H9 (cell line): Measurements from ENCODE around the gene MGAT4B. TPM values are rescaled to one million over a fixed set of nuclear protein-coding genes. Genes with fewer than 3 reads are reported as not detected.

Source experiments
- DNase-seq: peaks from one replicate; pipeline ENCODE4 v3.0.0-alpha.2; 2017
- H2AFZ ChIP-seq: one replicate; pipeline ENCODE4 v1.6.1; 2013; ENCODE audit warnings: mild to moderate bottlenecking, low read length, control low read depth, moderate library complexity
- H2AK5ac ChIP-seq: 2 replicates; pipeline ENCODE4 v1.6.1; 2013; ENCODE audit warnings: low read length, control low read depth, mixed read lengths; ENCODE audit not compliant: insufficient read length
- H2BK120ac ChIP-seq: one replicate; pipeline ENCODE4 v1.6.1; 2013; ENCODE audit warnings: low read depth, mild to moderate bottlenecking, low read length, control low read depth, inconsistent platforms; ENCODE audit not compliant: poor library complexity, severe bottlenecking
- H2BK12ac ChIP-seq: 2 replicates; pipeline ENCODE4 v1.6.1; 2013; ENCODE audit warnings: low read length, control low read depth, mixed read lengths, low read depth; ENCODE audit not compliant: insufficient read length
- H2BK15ac ChIP-seq: 2 replicates; pipeline ENCODE4 v1.6.1; 2013; ENCODE audit warnings: low read depth, low read length, control low read depth
- H2BK20ac ChIP-seq: one replicate; pipeline ENCODE4 v1.6.1; 2013; ENCODE audit warnings: low read depth, mild to moderate bottlenecking, low read length, control low read depth, inconsistent platforms; ENCODE audit not compliant: poor library complexity, severe bottlenecking
- H2BK5ac ChIP-seq: 2 replicates; pipeline ENCODE4 v1.6.1; 2013; ENCODE audit warnings: low read length, control low read depth, mixed read lengths; ENCODE audit not compliant: insufficient read length
- H3K14ac ChIP-seq: 2 replicates; pipeline ENCODE4 v1.6.1; 2013; ENCODE audit warnings: low read length, control low read depth; ENCODE audit not compliant: insufficient read depth
- H3K18ac ChIP-seq: 2 replicates; pipeline ENCODE4 v1.6.1; 2013; ENCODE audit warnings: low read depth, mild to moderate bottlenecking, mixed read lengths, low read length, control low read depth; ENCODE audit not compliant: insufficient read length
- H3K23ac ChIP-seq: 2 replicates; pipeline ENCODE4 v1.6.1; 2013; ENCODE audit warnings: low read length, control low read depth, mixed read lengths, low read depth; ENCODE audit not compliant: insufficient read length
- H3K23me2 ChIP-seq: 2 replicates; pipeline ENCODE4 v1.6.1; 2013; ENCODE audit warnings: low read depth, mild to moderate bottlenecking, mixed read lengths, low read length, control low read depth; ENCODE audit not compliant: insufficient read length, poor library complexity, severe bottlenecking
- H3K27ac ChIP-seq: 2 replicates; pipeline ENCODE4 v1.5.1; 2013; ENCODE audit warnings: low read length, control low read depth, mixed read lengths, low read depth; ENCODE audit not compliant: insufficient read length
- H3K27me3 ChIP-seq: 2 replicates; pipeline ENCODE4 v1.6.1; 2013; ENCODE audit warnings: low read length, control low read depth, inconsistent platforms; ENCODE audit not compliant: insufficient read depth
- H3K4ac ChIP-seq: 2 replicates; pipeline ENCODE4 v1.6.1; 2013; ENCODE audit warnings: low read depth, mild to moderate bottlenecking, control low read depth, inconsistent platforms, low read length, moderate library complexity
- H3K4me1 ChIP-seq: 2 replicates; pipeline ENCODE4 v1.6.1; 2013; ENCODE audit warnings: low read length, control low read depth, inconsistent platforms; ENCODE audit not compliant: insufficient read depth
- H3K4me2 ChIP-seq: 2 replicates; pipeline ENCODE4 v1.6.1; 2013; ENCODE audit warnings: low read length, control low read depth, mixed read lengths; ENCODE audit not compliant: insufficient read length, insufficient read depth
- H3K56ac ChIP-seq: 2 replicates; pipeline ENCODE4 v1.6.1; 2013; ENCODE audit warnings: low read depth, mild to moderate bottlenecking, mixed read lengths, low read length, control low read depth; ENCODE audit not compliant: insufficient read length
- H3K79me1 ChIP-seq: 2 replicates; pipeline ENCODE4 v1.6.1; 2013; ENCODE audit warnings: low read depth, mild to moderate bottlenecking, moderate library complexity, low read length, control low read depth, inconsistent platforms; ENCODE audit not compliant: insufficient read depth, poor library complexity, severe bottlenecking
- H3K79me2 ChIP-seq: 2 replicates; pipeline ENCODE4 v1.6.1; 2013; ENCODE audit warnings: low read length, control low read depth, inconsistent platforms; ENCODE audit not compliant: insufficient read depth
- H3K9ac ChIP-seq: 2 replicates; pipeline ENCODE4 v1.6.1; 2013; ENCODE audit warnings: low read length, control low read depth, mixed read lengths; ENCODE audit not compliant: insufficient read length; ENCODE audit errors: extremely low read depth
- H3K9me3 ChIP-seq: one replicate; pipeline ENCODE4 v1.6.1; 2013; ENCODE audit warnings: low read depth, low read length, inconsistent platforms; ENCODE audit not compliant: control insufficient read depth
- H3T11ph ChIP-seq: one replicate; pipeline ENCODE4 v1.6.1; 2013; ENCODE audit warnings: mild to moderate bottlenecking, low read length, control low read depth, inconsistent platforms
- H4K20me1 ChIP-seq: one replicate; pipeline ENCODE4 v1.6.1; 2013; ENCODE audit not compliant: control insufficient read depth, insufficient read length, insufficient read depth
- H4K5ac ChIP-seq: 2 replicates; pipeline ENCODE4 v1.6.1; 2013; ENCODE audit warnings: low read depth, mild to moderate bottlenecking, mixed read lengths, low read length, control low read depth; ENCODE audit not compliant: insufficient read length
- H4K8ac ChIP-seq: replicated peaks from 2 replicates; pipeline ENCODE4 v1.6.1; 2013; ENCODE audit warnings: low read length, control low read depth, mixed read lengths, low read depth; ENCODE audit not compliant: insufficient read length
- H4K91ac ChIP-seq: 2 replicates; pipeline ENCODE4 v1.6.1; 2013; ENCODE audit warnings: low read depth, mild to moderate bottlenecking, moderate library complexity, mixed read lengths, low read length, control low read depth; ENCODE audit not compliant: insufficient read length
- H3K27ac Mint-ChIP-seq, 3 experiments: 2 replicates in 2 of 3; 3 replicates in 1 of 3; pipeline ENCODE4 v1.8.0; 2020 to 2021; ENCODE audit warnings: mixed read lengths in 3 of 3, mild to moderate bottlenecking in 1 of 3, moderate library complexity in 1 of 3
- H3K27me3 Mint-ChIP-seq: 2 replicates; pipeline ENCODE4 v1.8.0; 2021; ENCODE audit warnings: low read depth, mild to moderate bottlenecking, moderate library complexity, mixed read lengths
- H3K36me3 Mint-ChIP-seq, 3 experiments: 2 replicates in 2 of 3; 3 replicates in 1 of 3; pipeline ENCODE4 v1.8.0; 2020 to 2021; ENCODE audit warnings: low read depth in 3 of 3, mixed read lengths in 3 of 3; ENCODE audit not compliant: insufficient read depth in 1 of 3
- H3K4me1 Mint-ChIP-seq, 2 experiments: 2 replicates each; pipeline ENCODE4 v1.8.0; 2020; ENCODE audit warnings: mixed read lengths in 2 of 2
- H3K4me3 Mint-ChIP-seq, 2 experiments: 2 replicates in 1 of 2; 3 replicates in 1 of 2; pipeline ENCODE4 v1.8.0; 2020 to 2021; ENCODE audit warnings: mild to moderate bottlenecking in 2 of 2, mixed read lengths in 2 of 2, moderate library complexity in 1 of 2
- H3K9me3 Mint-ChIP-seq, 2 experiments: 2 replicates in 1 of 2; 3 replicates in 1 of 2; pipeline ENCODE4 v1.8.0; 2020; ENCODE audit warnings: mild to moderate bottlenecking in 2 of 2, mixed read lengths in 2 of 2, moderate library complexity in 1 of 2
- WGBS: extraction: QIAGEN DNeasy Blood & Tissue Kit; methylation state at CpG from one replicate; pipeline ENCODE4 v1.1.7; 2013; ENCODE audit warnings: missing lambda C conversion rate, low lambda C conversion rate, mixed read lengths; ENCODE audit not compliant: insufficient read length; ENCODE audit errors: extremely low coverage; 5-methylcytosine and 5-hydroxymethylcytosine counted together
- total RNA-seq: library from RNA; stranded (reverse); gene quantifications from 2 replicates; pipeline ENCODE4 v1.2.1, GENCODE V29; 2021
- TF ChIP-seq, protein P1 (sequence below): fragments of 200-600 bp; sonication (generic); conservative IDR thresholded peaks from 3 replicates; pipeline ENCODE4 v1.8.0; 2021; ENCODE audit warnings: antibody characterized with exemption, mild to moderate bottlenecking

MGAT4B gene
- total RNA-seq, 1 experiment from 2014 or later, result 147 TPM

DNA sequence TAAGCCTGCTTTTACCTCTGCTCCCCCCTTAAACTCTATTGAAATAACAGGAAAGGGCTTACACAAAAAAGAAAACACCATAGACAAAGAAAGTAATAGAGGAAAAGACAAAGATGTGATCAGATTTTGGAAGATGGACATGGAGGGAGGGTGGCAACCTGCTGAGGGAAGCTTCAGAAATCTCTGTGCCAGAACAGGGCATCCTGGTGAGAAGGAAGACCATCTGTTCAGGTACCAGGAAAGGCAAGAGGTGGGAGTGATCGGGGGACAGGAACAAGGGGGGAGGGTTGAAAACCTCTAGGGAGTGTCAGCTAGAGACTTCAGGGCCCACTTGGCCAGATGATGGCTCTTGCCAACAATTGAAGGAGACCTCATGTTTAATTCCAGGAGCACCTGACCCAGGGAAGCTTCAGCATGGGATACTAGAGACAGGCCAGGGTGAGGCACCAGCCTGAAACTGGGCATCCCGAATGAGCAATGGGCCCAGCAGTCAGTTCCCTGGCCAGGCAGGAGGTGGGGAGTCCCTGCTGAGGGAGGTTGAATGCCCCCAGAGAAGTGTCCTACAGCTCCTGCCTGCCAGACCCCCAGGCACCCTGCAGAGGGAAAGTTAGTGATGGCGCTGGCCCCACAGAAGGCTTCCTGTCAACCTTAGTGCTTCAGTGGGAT, 22.2 kb upstream of the MGAT4B start:
- peak overlapping the region in 2 of 3 experiments; percentile 74 to 78; a peak in 4 of 7 replicates for H3K27ac Mint-ChIP-seq
- no peak overlapping the region for H2AFZ ChIP-seq

More for the DNA sequence above, 22.2 kb upstream of the MGAT4B start:
- Histone ChIP-seq H2BK5ac (no peak overlapping the region), H3K4me2 (no peak overlapping the region), H3K14ac (no peak overlapping the region; the same call in 1 of the 2 replicates), H4K5ac (no peak overlapping the region), H3K56ac (no peak overlapping the region), H2AK5ac (no peak overlapping the region), H3K4ac (no peak overlapping the region), H4K20me1 (no peaks in the 10 kb centered on the region), H3K9ac (no peak overlapping the region), H3T11ph (no peak overlapping the region), H3K9me3 (no peaks in the 10 kb centered on the region), H3K23me2 (no peaks in the 10 kb centered on the region), H3K79me1 (no peaks in the 10 kb centered on the region), H2BK20ac (no peak overlapping the region), H2BK12ac (no peak overlapping the region), H3K27me3 (no peaks in the 10 kb centered on the region), H3K4me1 (peaks cover 9% of the 10 kb centered on the region; the same call in 1 of the 2 replicates), H4K8ac (no peak overlapping the region), H2BK15ac (no peak overlapping the region), H2BK120ac (no peak overlapping the region), H3K79me2 (no peaks in the 10 kb centered on the region), H3K27ac (no peak overlapping the region), H3K23ac (no peak overlapping the region), H4K91ac (no peak overlapping the region), H3K18ac (no peak overlapping the region)
- peak overlapping the region in 1 of 2 experiments; percentile 41; a peak in 2 of 5 replicates for H3K4me3 Mint-ChIP-seq
- H3K27me3 Mint-ChIP-seq, result no peaks in the 10 kb centered on the region
- TF ChIP-seq, protein P1, sequence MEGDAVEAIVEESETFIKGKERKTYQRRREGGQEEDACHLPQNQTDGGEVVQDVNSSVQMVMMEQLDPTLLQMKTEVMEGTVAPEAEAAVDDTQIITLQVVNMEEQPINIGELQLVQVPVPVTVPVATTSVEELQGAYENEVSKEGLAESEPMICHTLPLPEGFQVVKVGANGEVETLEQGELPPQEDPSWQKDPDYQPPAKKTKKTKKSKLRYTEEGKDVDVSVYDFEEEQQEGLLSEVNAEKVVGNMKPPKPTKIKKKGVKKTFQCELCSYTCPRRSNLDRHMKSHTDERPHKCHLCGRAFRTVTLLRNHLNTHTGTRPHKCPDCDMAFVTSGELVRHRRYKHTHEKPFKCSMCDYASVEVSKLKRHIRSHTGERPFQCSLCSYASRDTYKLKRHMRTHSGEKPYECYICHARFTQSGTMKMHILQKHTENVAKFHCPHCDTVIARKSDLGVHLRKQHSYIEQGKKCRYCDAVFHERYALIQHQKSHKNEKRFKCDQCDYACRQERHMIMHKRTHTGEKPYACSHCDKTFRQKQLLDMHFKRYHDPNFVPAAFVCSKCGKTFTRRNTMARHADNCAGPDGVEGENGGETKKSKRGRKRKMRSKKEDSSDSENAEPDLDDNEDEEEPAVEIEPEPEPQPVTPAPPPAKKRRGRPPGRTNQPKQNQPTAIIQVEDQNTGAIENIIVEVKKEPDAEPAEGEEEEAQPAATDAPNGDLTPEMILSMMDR, result no peak
- H3K36me3 Mint-ChIP-seq, result peaks cover 76 to 99% (median 97%) of the 10 kb centered on the region in 3 experiments
- WGBS, result no CpG with 5 or more reads among the region's 3 CpGs
- H3K4me1 Mint-ChIP-seq, result peaks cover 28% of the 10 kb centered on the region in 2 experiments
- DNase-seq, result no peak
- H3K9me3 Mint-ChIP-seq, result peaks cover 0 to 2% of the 10 kb centered on the region in 2 experiments; a peak in 2 of 5 replicates
